NCI-H526 treated with DMSO at 0.1 percent for 48 hours (cell line): ENCODE measurements around the gene BTF3.

Experiments
- DNase-seq: peaks from one replicate; lab custom pipeline; 2025; lab: John Stamatoyannopoulos, UW

BTF3 gene

GRCh38 chr5:73525606-73526203 is 27.5 kb downstream of the BTF3 start:
- no peak for DNase-seq

DNA sequence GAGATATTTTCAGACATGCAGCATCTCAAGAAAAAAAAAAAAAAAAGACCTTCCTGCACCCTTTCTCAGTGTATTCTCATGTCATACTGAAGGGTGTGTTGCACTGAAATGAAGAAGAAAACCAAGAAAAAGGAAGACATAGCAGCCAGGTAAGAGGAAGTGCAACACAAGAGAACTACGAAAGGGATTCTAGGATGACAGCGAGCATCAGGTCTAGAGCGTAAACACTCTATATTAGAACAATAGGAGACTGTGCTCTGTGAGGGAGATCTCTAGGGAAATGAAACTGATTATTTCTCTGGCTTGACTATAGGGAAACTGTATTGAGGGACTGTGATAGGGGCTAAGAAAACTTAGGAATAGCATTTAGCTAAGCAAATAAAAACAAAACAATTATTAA is 30.0 kb downstream of the BTF3 start:
- peak; percentile 82 for DNase-seq

- DNase-seq: peak; percentile 70
Observed at GRCh38 chr5:73529081-73529480, 30.8 kb downstream of the BTF3 start.

DNA sequence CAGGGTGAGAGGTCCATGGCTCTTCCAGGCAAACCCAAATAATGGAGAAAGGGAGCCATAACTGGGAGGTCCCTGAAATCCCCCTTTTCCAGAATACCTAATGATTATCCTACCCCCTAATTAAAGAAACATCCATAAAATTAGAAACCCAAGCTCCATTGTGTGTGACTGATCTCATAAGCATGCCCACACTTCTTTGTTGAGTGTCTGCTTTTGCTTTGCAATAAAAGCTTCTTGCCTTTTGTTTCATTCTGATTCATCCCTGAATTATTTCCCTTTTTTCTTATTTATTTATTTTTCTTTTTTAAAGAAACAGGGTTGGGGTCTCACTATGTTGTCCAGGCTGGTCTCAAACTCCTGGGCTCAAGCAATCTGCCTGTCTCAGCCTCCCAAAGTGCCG is 33.1 kb downstream of the BTF3 start:
- no peak for DNase-seq

- DNase-seq: no peak
Observed at GRCh38 chr5:73532195-73532594, 34.0 kb downstream of the BTF3 start.

DNA sequence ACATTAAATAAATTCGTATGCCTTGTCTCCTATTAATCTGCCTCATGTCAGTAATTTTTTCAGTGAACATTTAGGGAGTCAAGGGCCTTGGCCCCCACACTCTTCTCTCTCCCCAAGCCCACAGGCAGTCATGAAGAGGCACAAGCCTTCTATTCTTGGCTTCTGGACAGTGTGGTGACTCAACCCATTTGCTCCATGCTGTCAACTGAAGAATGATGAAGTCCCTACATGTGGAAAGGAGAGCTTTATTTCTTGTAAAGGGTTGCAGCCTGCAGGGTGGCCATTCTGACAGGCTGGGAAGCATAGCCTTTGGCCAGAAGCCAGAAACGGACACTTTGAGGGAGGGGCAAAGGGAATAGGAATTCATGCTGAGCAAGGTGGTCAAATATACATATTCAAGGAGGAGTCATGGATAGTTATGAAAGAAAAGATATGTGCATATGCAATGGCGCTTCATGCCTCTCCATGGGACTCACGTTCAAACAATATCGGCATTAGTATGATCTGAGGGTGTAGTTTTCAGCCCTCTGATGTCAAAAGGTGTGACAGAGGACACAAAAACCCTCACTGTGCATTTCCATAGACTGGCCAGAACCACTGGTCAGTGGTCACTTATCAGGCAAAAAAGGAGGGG is 35.9 kb downstream of the BTF3 start:
- DNase-seq: no peak

GRCh38 chr5:73534971-73535370 is 36.7 kb downstream of the BTF3 start:
- no peak for DNase-seq

- no peak for DNase-seq
Observed at GRCh38 chr5:73539730-73540129, 41.5 kb downstream of the BTF3 start.

- no peak for DNase-seq
Observed at GRCh38 chr5:73540192-73540591, 42.0 kb downstream of the BTF3 start.

- DNase-seq: no peak
Observed at GRCh38 chr5:73542020-73542419, 43.8 kb downstream of the BTF3 start.

GRCh38 chr5:73544429-73545402 is 46.5 kb downstream of the BTF3 start:
- DNase-seq: no peak

DNA sequence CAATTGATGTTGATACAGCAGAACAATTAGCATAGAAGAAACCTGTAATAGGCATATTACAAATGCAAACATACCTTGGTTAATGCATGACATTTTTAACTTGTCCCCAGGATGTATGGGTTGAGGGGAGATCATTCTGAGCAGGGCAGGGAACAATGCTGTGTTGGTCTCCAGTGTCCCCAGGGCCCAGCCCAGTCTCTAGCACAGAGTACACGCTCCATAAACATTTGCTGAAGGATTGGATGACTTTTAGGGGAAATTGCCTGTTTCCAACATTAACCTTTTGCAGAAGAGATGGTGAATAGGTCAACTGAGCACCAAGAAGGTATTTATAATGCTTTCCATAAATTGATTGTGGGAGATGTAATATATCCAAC is 47.1 kb downstream of the BTF3 start:
- DNase-seq: no peak

- no peak for DNase-seq
Observed at GRCh38 chr5:73550016-73550415, 51.8 kb downstream of the BTF3 start.

DNA sequence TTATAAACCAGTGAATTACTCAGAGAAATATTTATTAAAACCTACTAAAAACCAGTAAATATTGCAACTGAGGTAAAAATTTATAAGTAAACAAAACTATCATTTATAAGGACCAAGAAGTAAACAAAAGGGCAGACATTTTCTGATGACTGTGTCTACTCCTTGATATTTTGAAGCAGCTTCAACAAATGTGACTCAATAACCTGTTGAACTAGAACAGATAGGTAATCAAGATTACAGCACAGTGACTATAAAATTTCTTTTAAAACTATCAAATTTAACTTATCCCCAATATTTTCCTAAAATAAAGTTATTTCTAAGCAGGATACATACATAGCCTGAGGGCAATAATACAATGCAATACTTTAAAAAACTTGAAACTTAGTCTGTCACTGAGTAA is 54.4 kb downstream of the BTF3 start:
- DNase-seq: no peak
